Activated B cell treated with CpG ODN at 0.5 μM for 24 hours (primary cell): ENCODE results near the gene RBMS3. TPM values are rescaled to one million over a fixed set of nuclear protein-coding genes. Genes with fewer than 3 reads are reported as not detected.

Source experiments
- ATAC-seq: fragments of 200-7000 bp; cut with Tn5 transposase; one replicate; pipeline ENCODE4 v1.10.0; 2021; ENCODE audit warnings: low read depth, mild to moderate bottlenecking, moderate library complexity
- CTCF ChIA-PET: fragments of 350-600 bp; sonication (Branson Sonifier 250); formaldehyde crosslinking; loops from one replicate; lab custom pipeline; 2021; ENCODE audit warnings: antibody characterized with exemption; lab: Charles Lee
- POLR2A ChIA-PET: fragments of 350-600 bp; sonication (Branson Sonifier 250); formaldehyde crosslinking; loops from one replicate; lab custom pipeline; 2021; ENCODE audit warnings: antibody characterized with exemption; lab: Charles Lee
- DNase-seq: peaks from one replicate; pipeline ENCODE4 v3.0.0; 2022
- H3K27ac Mint-ChIP-seq: one replicate; pipeline ENCODE4 v1.8.0; 2020; ENCODE audit warnings: mixed read lengths
- H3K27me3 Mint-ChIP-seq: one replicate; pipeline ENCODE4 v1.8.0; 2021; ENCODE audit warnings: mixed read lengths
- H3K36me3 Mint-ChIP-seq: one replicate; pipeline ENCODE4 v1.8.0; 2021; ENCODE audit warnings: low read depth, mixed read lengths
- H3K4me1 Mint-ChIP-seq: one replicate; pipeline ENCODE4 v1.8.0; 2021; ENCODE audit warnings: mixed read lengths
- H3K4me3 Mint-ChIP-seq: one replicate; pipeline ENCODE4 v1.8.0; 2020; ENCODE audit warnings: mild to moderate bottlenecking, mixed read lengths
- H3K9me3 Mint-ChIP-seq: one replicate; pipeline ENCODE4 v1.8.0; 2020; ENCODE audit warnings: mixed read lengths
- intact Hi-C: fragments of 100-400 bp; cut with micrococcal nuclease; formaldehyde crosslinking; loops from one replicate; pipeline ENCODE4 v1.15.1; 2024
- total RNA-seq: library from RNA; stranded (reverse); gene quantifications from 2 replicates; pipeline ENCODE4 v1.2.3, GENCODE V29; 2022
- TF ChIP-seq, protein P1 (sequence below): fragments of 200-600 bp; IDR thresholded peaks from one replicate; pipeline ENCODE4 v1.8.0; 2022; ENCODE audit warnings: antibody characterized with exemption, mild to moderate bottlenecking

The RBMS3 gene
- total RNA-seq, 1 donor from 2014 or later, result 0.31 TPM

DNA sequence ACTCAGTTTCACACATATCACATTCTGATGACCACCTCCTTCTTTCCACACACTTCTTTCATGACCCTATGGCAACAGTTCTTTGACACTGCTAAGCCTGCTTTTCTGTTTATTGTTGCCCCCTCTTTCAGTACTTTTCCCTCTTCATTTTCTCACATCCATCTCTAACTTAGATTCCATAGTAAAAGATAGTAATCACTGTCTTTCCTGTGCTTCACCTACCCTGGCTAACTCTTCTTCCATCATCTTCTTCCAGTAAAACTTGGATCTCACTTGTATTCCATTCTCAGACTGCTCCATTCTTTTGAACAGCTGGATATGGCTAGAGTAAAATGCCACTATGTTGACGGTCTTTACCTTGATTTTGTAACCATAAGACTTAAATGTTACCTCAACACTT, 692.9 kb downstream of the RBMS3 start:
- H3K4me3 Mint-ChIP-seq, result no peak overlapping the region
- POLR2A ChIA-PET, result no interaction called here
- CTCF ChIA-PET, result no interaction called here

DNA sequence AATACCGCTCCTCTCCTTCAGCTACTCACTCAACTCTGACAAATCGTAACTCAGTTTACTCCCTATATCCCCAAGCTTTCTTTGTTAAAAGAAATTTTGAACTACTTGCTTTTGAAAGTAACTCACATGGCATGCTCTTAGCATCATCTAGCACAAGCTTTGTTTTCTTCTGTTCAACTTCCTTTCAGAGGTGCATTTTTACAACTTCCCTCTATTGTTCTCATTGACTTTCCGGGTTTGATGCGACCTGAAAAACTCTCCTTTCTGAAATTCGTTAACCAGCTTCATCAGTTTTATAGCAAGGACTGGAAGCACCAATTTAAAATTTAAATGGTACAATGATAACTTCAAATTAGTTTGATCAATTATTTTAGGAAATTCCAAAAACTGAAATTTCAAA, 696.0 kb downstream of the RBMS3 start:
- H3K4me3 Mint-ChIP-seq, result no peak overlapping the region
- DNase-seq, result no peak
- no peaks in the 10 kb centered on the region for H3K36me3 Mint-ChIP-seq
- ChIA-PET POLR2A (no interaction called here), CTCF (no interaction called here)
- no peaks in the 10 kb centered on the region for H3K4me1 Mint-ChIP-seq
- ATAC-seq, result no peak
- H3K27me3 Mint-ChIP-seq, result peaks cover 1% of the 10 kb centered on the region
- intact Hi-C loops, result no loop called here
- TF ChIP-seq, protein P1, sequence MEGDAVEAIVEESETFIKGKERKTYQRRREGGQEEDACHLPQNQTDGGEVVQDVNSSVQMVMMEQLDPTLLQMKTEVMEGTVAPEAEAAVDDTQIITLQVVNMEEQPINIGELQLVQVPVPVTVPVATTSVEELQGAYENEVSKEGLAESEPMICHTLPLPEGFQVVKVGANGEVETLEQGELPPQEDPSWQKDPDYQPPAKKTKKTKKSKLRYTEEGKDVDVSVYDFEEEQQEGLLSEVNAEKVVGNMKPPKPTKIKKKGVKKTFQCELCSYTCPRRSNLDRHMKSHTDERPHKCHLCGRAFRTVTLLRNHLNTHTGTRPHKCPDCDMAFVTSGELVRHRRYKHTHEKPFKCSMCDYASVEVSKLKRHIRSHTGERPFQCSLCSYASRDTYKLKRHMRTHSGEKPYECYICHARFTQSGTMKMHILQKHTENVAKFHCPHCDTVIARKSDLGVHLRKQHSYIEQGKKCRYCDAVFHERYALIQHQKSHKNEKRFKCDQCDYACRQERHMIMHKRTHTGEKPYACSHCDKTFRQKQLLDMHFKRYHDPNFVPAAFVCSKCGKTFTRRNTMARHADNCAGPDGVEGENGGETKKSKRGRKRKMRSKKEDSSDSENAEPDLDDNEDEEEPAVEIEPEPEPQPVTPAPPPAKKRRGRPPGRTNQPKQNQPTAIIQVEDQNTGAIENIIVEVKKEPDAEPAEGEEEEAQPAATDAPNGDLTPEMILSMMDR, result no peak
- H3K9me3 Mint-ChIP-seq, result peaks cover 7% of the 10 kb centered on the region
- H3K27ac Mint-ChIP-seq, result no peak overlapping the region

More for the DNA sequence above, 692.9 kb downstream of the RBMS3 start:
- ATAC-seq (no peak), DNase-seq (no peak)
- TF ChIP-seq, protein P1, result no peak
- intact Hi-C loops, result no loop called here
- Mint-ChIP-seq H3K36me3 (no peaks in the 10 kb centered on the region), H3K9me3 (peaks cover 2% of the 10 kb centered on the region), H3K27ac (no peak overlapping the region), H3K4me1 (no peaks in the 10 kb centered on the region), H3K27me3 (no peaks in the 10 kb centered on the region)

DNA sequence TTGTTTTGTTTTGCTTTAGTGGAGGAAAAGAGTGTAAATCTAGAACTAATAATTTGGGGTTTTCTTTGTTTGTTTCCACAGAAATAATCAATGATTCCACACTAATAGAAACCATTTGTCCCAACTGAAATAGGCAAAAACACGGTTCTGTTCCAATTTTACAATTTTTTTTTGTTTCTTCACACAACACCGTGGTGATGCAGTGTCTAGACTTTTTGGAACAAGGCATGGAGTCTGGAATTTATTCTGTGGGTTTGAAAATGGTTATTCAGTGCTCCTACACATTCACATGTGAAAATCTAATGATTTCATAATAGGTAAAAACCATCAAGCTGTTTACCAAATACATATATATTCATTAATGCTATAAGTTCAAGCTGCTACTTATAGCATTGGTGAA, 696.5 kb downstream of the RBMS3 start:
- TF ChIP-seq, protein P1, result no peak
- Mint-ChIP-seq H3K9me3 (peaks cover 11% of the 10 kb centered on the region), H3K27ac (no peak overlapping the region), H3K27me3 (peaks cover 1% of the 10 kb centered on the region), H3K4me1 (no peaks in the 10 kb centered on the region), H3K4me3 (no peak overlapping the region), H3K36me3 (no peaks in the 10 kb centered on the region)
- no peak for ATAC-seq
- intact Hi-C loops, result no loop called here
- DNase-seq, result no peak
- ChIA-PET CTCF (no interaction called here), POLR2A (no interaction called here)

DNA sequence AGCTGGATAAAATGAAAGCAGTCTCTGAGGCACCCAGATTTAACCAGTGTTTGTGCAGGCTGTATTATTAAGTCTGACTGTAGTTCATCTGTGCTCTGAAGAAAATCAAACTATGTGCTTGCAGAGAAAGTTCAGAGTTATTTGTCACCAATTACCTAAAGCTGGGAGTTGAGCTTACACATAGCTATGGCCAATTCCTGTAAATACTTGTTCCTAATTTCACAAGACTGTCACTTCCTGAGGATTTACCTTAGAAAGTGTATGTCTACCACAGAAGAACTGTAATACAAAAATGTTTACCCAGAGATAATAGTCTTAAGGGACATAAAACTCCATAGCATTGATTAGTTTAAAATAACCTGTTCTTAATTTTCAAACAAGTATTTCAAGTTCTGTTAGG, 697.2 kb downstream of the RBMS3 start:
- no peak for DNase-seq
- H3K36me3 Mint-ChIP-seq, result no peaks in the 10 kb centered on the region
- H3K27me3 Mint-ChIP-seq, result peaks cover 1% of the 10 kb centered on the region
- ChIA-PET POLR2A (interaction anchor here (0.6 kb wide), 1 partner anchor 1630 kb away, joined by 3 read pairs; the partner anchor contains the start of genes AZI2 and ZCWPW2), CTCF (no interaction called here)
- no peak overlapping the region for H3K4me3 Mint-ChIP-seq
- intact Hi-C loops, result no loop called here
- ATAC-seq, result no peak
- H3K9me3 Mint-ChIP-seq, result peaks cover 15% of the 10 kb centered on the region
- H3K4me1 Mint-ChIP-seq, result no peaks in the 10 kb centered on the region
- TF ChIP-seq, protein P1, result no peak
- no peak overlapping the region for H3K27ac Mint-ChIP-seq

DNA sequence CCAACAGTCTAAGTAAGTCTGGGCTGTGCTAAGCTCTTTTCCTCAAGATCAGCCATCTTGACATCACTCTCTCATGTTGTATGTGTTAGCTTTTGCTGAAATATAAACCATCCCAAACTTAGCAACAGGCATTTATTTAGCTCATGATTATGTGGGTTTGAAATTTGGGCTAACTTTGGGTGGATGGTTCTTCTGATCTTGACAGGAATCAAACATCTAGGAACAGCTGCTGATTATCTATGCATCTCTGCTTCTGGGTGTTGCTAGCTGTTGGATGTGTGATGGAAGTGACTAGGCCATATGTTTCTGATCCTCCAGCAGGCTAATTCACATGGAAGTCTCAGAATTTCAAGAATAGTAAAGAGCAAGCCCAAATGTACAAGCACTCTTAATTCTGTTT, 710.3 kb downstream of the RBMS3 start:
- intact Hi-C loops, result no loop called here
- ChIA-PET CTCF (no interaction called here), POLR2A (no interaction called here)
- H3K27ac Mint-ChIP-seq, result no peak overlapping the region
- H3K4me3 Mint-ChIP-seq, result no peak overlapping the region
- no peak for ATAC-seq
- peaks cover 3% of the 10 kb centered on the region for H3K27me3 Mint-ChIP-seq
- H3K36me3 Mint-ChIP-seq, result no peaks in the 10 kb centered on the region
- no peak for DNase-seq
- H3K9me3 Mint-ChIP-seq, result no peaks in the 10 kb centered on the region
- TF ChIP-seq, protein P1, result no peak
- no peaks in the 10 kb centered on the region for H3K4me1 Mint-ChIP-seq
